SK-N-SH treated with all-trans-retinoic acid at 6 μM for 48 hours (cell line): Measurements from ENCODE around the gene SMIM1.

Experiments used
- ATAC-seq: fragments of 200-7000 bp; cut with Tn5 transposase; 3 replicates; pipeline ENCODE4 v1.9.1; 2020; ENCODE audit warnings: mild to moderate bottlenecking, moderate library complexity
- ARNTL ChIP-seq: fragments of 450-650 bp; formaldehyde crosslinking; IDR thresholded peaks from 2 replicates; pipeline ENCODE4 v1.5.0; 2020; ENCODE audit warnings: low read depth, mild to moderate bottlenecking, moderate library complexity, borderline replicate concordance
- BACH2 ChIP-seq: fragments of 250-450 bp; sonication (Bioruptor Pico); IDR thresholded peaks from 2 replicates; pipeline ENCODE4 v1.9.0; 2021; ENCODE audit warnings: mild to moderate bottlenecking, borderline replicate concordance
- CREB5 ChIP-seq: fragments of 250-450 bp; sonication (Bioruptor Pico); IDR thresholded peaks from 2 replicates; pipeline ENCODE4 v1.5.1; 2020; ENCODE audit warnings: low read depth, mild to moderate bottlenecking, moderate library complexity
- CSDC2 ChIP-seq: fragments of 250-450 bp; sonication (Bioruptor Pico); IDR thresholded peaks from 2 replicates; pipeline ENCODE4 v1.5.0; 2020; ENCODE audit warnings: mild to moderate bottlenecking, moderate library complexity
- ESRRG ChIP-seq: fragments of 250-450 bp; sonication (Bioruptor Pico); IDR thresholded peaks from 2 replicates; pipeline ENCODE4 v1.6.1; 2021; ENCODE audit warnings: mild to moderate bottlenecking
- ISL1 ChIP-seq: fragments of 250-450 bp; sonication (Bioruptor Pico); IDR thresholded peaks from 2 replicates; pipeline ENCODE4 v2.1.2; 2022; ENCODE audit warnings: mild to moderate bottlenecking, moderate library complexity
- OSR1 ChIP-seq: fragments of 250-450 bp; sonication (Bioruptor Pico); IDR thresholded peaks from 2 replicates; pipeline ENCODE4 v1.8.0; 2022; ENCODE audit warnings: moderate library complexity, mild to moderate bottlenecking, inconsistent platforms
- PPARA ChIP-seq: fragments of 250-450 bp; sonication (Bioruptor Pico); IDR thresholded peaks from 2 replicates; pipeline ENCODE4 v1.5.0; 2020; ENCODE audit warnings: mild to moderate bottlenecking, borderline replicate concordance
- RARB ChIP-seq: fragments of 250-450 bp; sonication (Bioruptor Pico); IDR thresholded peaks from 2 replicates; pipeline ENCODE4 v1.8.0; 2021; ENCODE audit warnings: mild to moderate bottlenecking, moderate library complexity
- TCF4 ChIP-seq: fragments of 250-450 bp; sonication (Bioruptor Pico); IDR thresholded peaks from 2 replicates; pipeline ENCODE4 v1.8.0; 2021; ENCODE audit warnings: mild to moderate bottlenecking, moderate library complexity, borderline replicate concordance
- TSHZ2 ChIP-seq: fragments of 250-450 bp; sonication (Bioruptor Pico); IDR thresholded peaks from 2 replicates; pipeline ENCODE4 v1.5.0; 2020; ENCODE audit warnings: mild to moderate bottlenecking, moderate library complexity
- ZC3H10 ChIP-seq: fragments of 250-450 bp; sonication (Bioruptor Pico); IDR thresholded peaks from 2 replicates; pipeline ENCODE4 v1.5.1; 2021; ENCODE audit warnings: mild to moderate bottlenecking, moderate library complexity
- ZFP3 ChIP-seq: fragments of 250-450 bp; sonication (Bioruptor Pico); IDR thresholded peaks from 2 replicates; pipeline ENCODE4 v1.5.0; 2020; ENCODE audit warnings: mild to moderate bottlenecking, moderate library complexity
- ZFP30 ChIP-seq: fragments of 450-650 bp; formaldehyde crosslinking; IDR thresholded peaks from 2 replicates; pipeline ENCODE4 v1.5.0; 2022; ENCODE audit warnings: mild to moderate bottlenecking, moderate library complexity
- ZNF565 ChIP-seq: fragments of 450-650 bp; formaldehyde crosslinking; conservative IDR thresholded peaks from 2 replicates; pipeline ENCODE4 v1.5.0; 2020; ENCODE audit warnings: low read depth, mild to moderate bottlenecking, moderate library complexity
- ZNF70 ChIP-seq: fragments of 450-650 bp; formaldehyde crosslinking; IDR thresholded peaks from 2 replicates; pipeline ENCODE4 v1.5.0; 2020; ENCODE audit warnings: mild to moderate bottlenecking, moderate library complexity
- ZNF8 ChIP-seq: fragments of 450-650 bp; formaldehyde crosslinking; IDR thresholded peaks from 2 replicates; pipeline ENCODE4 v1.5.0; 2020; ENCODE audit warnings: mild to moderate bottlenecking, moderate library complexity
- TF ChIP-seq, protein P1 (sequence below): fragments of 250-450 bp; sonication (Bioruptor Pico); IDR thresholded peaks from 2 replicates; pipeline ENCODE4 v1.8.0; 2020; ENCODE audit warnings: mild to moderate bottlenecking, moderate library complexity, borderline replicate concordance
- TF ChIP-seq, protein P2 (sequence below): fragments of 250-450 bp; sonication (Bioruptor Pico); IDR thresholded peaks from 2 replicates; pipeline ENCODE4 v1.5.1; 2021; ENCODE audit warnings: mild to moderate bottlenecking, moderate library complexity

The SMIM1 gene

DNA sequence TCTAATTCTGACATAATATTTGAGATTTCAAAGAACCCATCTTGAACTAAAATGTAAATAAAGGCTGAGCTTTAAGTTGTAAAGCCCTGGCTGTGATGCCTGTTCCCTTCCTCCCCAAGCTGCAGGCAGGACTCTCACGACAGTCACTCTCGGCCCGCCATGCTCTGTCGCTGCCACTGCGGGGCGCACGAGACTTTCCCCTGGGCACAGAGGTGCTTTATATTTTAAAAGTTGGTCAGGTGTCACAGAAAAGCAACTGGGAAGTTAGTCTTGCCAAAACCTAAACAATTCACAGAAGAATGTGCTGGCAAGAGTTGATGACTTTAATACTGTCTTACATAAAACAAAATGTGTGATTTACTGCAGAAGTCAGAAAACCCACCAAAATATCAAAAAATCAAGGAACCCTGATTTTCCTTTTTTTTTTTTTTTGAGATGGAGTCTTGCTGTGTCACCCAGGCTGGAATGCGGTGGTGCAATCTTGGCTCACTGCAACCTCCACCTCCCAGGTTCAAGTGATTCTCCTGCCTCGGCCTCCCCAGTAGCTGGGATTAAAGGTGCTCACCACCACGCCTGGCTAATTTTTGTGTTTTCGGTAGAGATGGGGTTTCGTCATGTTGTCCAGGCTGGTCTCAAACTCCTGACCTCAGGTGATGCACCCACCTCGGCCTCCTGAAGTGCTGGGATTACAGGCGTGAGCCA, 13.1 kb downstream of the SMIM1 start (continued):
- no peak for TF ChIP-seq TCF4 (CRISPR knock-in tag)

GRCh38 chr1:3786468-3787348, 14.2 kb downstream of the SMIM1 start:
- TF ChIP-seq ARNTL (no peak), ZNF565 (CRISPR knock-in tag) (no peak), ESRRG (CRISPR knock-in tag) (no peak), ZNF8 (CRISPR knock-in tag) (no peak), CREB5 (no peak), ZFP3 (CRISPR knock-in tag) (no peak), BACH2 (CRISPR knock-in tag) (no peak), RARB (CRISPR knock-in tag) (no peak)
- TF ChIP-seq, protein P1, sequence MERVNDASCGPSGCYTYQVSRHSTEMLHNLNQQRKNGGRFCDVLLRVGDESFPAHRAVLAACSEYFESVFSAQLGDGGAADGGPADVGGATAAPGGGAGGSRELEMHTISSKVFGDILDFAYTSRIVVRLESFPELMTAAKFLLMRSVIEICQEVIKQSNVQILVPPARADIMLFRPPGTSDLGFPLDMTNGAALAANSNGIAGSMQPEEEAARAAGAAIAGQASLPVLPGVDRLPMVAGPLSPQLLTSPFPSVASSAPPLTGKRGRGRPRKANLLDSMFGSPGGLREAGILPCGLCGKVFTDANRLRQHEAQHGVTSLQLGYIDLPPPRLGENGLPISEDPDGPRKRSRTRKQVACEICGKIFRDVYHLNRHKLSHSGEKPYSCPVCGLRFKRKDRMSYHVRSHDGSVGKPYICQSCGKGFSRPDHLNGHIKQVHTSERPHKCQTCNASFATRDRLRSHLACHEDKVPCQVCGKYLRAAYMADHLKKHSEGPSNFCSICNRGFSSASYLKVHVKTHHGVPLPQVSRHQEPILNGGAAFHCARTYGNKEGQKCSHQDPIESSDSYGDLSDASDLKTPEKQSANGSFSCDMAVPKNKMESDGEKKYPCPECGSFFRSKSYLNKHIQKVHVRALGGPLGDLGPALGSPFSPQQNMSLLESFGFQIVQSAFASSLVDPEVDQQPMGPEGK: no peak
- ATAC-seq: no peak

DNA sequence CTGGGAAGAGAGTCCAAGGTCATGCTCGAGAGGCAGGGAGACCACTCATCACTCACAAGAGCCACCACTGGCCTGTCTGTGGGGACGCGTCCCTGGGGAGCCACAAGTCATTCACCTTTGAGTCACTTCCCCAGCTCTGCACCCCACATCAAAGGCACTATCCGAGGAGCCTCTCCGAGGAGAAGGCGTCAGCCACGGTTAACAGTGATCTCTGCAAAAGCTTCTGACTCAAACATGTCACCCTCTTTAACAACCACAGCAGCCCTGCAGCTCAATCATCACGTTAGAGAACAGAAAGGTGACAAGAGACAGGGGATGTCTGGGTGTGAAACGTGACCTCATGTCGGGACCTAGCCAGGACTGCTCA, 14.8 kb downstream of the SMIM1 start:
- TF ChIP-seq ISL1: no peak
- TF ChIP-seq ZNF565 (CRISPR knock-in tag): no peak
- TF ChIP-seq PPARA: no peak
- TF ChIP-seq, protein P2, sequence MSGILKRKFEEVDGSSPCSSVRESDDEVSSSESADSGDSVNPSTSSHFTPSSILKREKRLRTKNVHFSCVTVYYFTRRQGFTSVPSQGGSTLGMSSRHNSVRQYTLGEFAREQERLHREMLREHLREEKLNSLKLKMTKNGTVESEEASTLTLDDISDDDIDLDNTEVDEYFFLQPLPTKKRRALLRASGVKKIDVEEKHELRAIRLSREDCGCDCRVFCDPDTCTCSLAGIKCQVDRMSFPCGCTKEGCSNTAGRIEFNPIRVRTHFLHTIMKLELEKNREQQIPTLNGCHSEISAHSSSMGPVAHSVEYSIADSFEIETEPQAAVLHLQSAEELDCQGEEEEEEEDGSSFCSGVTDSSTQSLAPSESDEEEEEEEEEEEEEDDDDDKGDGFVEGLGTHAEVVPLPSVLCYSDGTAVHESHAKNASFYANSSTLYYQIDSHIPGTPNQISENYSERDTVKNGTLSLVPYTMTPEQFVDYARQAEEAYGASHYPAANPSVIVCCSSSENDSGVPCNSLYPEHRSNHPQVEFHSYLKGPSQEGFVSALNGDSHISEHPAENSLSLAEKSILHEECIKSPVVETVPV (CRISPR knock-in tag): no peak
- no peak for TF ChIP-seq ARNTL
- TF ChIP-seq BACH2 (CRISPR knock-in tag): no peak
- no peak for TF ChIP-seq ZC3H10
- TF ChIP-seq ZNF8 (CRISPR knock-in tag): no peak
- no peak for TF ChIP-seq ZFP30
- no peak for TF ChIP-seq ZNF70
- no peak for ATAC-seq

DNA sequence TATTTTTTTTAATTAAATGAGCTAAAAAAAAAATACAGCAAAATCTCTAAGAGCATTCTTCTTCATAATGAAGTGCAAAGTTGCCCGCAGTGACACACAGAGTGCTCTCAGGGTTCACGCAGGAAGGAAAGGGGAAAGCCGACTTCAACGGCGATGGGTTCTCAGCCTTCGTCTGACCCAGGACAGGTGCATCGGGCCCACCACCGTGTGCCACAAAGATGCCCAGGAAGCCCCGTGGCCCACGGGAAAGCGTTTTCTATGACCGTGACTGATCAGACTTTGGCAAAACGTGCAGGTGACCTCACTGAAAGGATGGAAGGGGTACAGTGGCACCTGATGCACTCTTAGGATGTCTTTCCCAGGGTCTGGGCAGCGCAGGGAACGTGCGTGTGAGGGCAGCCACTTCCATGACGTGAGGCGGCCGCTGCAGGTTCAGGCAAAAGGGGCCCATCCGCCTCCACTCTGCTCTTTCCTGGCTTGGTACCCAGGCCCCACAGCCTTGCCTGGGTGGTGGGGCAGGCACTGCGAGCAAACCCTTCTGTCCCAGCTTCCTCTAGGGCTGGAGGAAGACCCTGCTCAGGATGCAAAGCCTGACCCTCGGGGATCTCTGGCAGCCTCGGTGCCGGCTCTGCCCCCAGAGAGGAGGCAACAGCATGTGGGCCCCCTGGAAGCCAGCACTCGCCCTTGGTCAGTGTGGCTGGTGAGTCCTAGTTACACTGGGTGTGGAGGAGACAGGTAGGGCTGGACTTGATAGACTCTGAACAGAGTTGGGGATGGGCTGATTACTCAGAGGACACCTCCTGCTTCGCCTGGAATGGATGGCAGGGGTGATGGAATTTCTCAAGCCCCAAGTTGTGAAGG, 15.4 kb downstream of the SMIM1 start:
- ATAC-seq: no peak
- TF ChIP-seq BACH2 (CRISPR knock-in tag) (no peak), TSHZ2 (CRISPR knock-in tag) (no peak), ESRRG (CRISPR knock-in tag) (no peak), ZC3H10 (no peak), TCF4 (CRISPR knock-in tag) (no peak), ZNF565 (CRISPR knock-in tag) (no peak), PPARA (no peak), ZFP3 (CRISPR knock-in tag) (no peak), CSDC2 (CRISPR knock-in tag) (no peak), OSR1 (CRISPR knock-in tag) (no peak), ZNF70 (no peak)
- TF ChIP-seq, protein P2 (CRISPR knock-in tag): no peak
